ENCODE data around the gene GAL3ST1.

The GAL3ST1 gene

DNA sequence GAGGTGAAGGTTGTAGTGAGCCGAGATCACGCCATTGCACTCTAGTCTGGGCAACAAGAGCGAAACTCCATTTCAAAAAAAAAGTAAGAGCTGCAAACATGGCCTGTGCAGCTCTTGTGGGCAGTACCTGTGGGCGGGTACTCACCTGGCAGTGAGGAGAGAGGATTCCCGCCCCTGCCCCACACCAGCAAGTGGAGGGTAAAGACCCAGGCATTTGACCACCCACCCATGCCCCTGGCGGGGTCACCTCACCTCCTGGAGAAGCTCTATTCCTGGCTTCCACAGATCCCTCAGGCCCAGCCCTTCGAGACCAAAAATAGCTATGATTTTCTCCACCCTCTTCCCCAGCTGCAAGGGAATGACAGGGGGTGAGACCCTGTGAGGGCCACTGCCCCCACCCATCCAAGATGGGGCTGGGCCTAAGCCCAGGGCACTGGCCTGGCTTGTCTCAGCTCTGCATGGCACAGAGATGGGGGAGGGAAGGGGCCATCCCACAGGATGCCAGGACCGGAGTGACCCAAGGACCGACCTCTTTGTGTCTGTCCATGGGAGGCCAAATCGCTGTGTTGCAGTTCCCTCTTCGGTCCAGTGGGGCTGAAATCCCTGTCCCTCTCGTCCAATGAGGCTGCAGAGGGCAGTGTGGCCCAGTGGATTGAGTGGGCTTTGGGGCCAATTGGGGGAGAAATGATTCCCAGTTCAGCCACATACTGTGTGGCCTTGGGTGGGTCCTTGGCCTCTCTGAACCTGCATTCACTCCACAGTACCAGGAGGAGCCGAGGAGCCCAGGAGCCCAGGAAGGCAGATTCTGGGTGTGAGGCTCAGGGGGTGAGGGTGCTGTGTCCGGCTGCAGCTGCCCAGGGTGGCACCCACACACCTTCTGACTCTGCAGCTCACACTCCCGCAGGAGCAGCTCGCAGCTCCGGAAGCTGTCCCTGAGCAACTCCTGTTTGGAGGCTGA is 42.5 kb downstream of the GAL3ST1 start:
- no peak for DNase-seq (ENCODE audit: extremely low read depth, low read depth)
- TF ChIP-seq, protein P1, sequence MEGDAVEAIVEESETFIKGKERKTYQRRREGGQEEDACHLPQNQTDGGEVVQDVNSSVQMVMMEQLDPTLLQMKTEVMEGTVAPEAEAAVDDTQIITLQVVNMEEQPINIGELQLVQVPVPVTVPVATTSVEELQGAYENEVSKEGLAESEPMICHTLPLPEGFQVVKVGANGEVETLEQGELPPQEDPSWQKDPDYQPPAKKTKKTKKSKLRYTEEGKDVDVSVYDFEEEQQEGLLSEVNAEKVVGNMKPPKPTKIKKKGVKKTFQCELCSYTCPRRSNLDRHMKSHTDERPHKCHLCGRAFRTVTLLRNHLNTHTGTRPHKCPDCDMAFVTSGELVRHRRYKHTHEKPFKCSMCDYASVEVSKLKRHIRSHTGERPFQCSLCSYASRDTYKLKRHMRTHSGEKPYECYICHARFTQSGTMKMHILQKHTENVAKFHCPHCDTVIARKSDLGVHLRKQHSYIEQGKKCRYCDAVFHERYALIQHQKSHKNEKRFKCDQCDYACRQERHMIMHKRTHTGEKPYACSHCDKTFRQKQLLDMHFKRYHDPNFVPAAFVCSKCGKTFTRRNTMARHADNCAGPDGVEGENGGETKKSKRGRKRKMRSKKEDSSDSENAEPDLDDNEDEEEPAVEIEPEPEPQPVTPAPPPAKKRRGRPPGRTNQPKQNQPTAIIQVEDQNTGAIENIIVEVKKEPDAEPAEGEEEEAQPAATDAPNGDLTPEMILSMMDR (IDR thresholded peaks at IDR 0.05; ENCODE audit: low read depth, low read length), result no peak

DNA sequence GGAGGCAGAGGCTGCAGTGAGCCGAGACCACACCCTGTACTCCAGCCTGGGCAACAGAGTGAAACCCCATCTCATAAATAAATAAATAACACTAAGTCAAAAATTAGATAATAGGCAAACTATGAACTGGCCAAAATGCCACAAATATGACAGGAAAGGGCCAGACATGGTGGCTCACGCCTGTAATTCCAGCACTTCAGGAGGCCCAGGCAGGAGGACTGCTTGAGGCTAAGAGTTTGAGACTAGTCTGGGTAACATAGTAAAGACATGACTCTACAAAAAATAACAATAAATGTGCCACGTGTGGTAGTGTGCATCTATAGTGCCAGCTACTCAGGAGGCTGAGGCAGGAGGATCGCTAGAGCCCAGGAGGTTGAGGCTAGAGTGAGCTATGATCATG is 47.8 kb downstream of the GAL3ST1 start:
- DNase-seq (ENCODE audit: extremely low read depth, low read depth), result no peak
- TF ChIP-seq, protein P1 (IDR thresholded peaks at IDR 0.05; ENCODE audit: low read depth, low read length), result no peak

DNA sequence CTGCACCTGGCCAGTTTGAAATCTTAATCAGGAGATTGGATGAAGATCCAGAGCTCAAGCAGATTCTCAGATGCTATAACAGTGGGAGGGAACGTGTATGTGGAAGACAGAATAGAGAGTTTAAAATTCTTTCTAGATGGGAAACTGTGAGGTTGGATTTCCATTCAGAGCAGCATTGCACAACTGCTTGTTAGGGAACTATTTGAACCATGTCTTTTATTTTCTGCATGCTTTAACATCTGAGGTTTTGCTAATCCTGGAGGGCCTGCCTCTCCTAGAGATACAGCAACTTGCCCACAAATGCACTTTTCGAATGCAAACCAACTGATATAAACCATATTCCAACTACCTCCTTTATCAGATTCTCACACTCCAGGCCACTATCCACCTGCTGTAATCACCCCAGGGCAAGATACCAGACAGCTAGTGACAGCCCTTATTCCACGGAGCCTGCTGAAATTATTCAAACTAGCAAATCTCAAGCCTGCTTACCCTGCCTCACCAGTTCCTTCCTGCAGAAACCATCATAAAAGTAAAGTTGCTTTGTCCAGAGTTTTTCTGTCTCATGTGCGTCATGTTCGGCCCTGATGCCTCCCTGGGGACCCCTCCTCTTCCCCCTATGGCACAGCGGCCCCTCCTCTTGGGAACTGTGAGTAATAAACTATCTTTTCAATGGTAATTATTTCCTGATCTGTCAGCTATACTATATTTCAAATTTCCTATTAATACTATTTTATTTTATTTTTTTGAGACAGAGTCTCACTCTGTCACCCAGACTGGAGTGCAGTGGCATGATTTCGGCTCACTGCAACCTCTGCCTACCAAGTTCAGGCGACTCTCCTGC is 50.6 kb downstream of the GAL3ST1 start:
- no peak for DNase-seq (ENCODE audit: extremely low read depth, low read depth)
- TF ChIP-seq, protein P1 (IDR thresholded peaks at IDR 0.05; ENCODE audit: low read depth, low read length), result no peak

DNA sequence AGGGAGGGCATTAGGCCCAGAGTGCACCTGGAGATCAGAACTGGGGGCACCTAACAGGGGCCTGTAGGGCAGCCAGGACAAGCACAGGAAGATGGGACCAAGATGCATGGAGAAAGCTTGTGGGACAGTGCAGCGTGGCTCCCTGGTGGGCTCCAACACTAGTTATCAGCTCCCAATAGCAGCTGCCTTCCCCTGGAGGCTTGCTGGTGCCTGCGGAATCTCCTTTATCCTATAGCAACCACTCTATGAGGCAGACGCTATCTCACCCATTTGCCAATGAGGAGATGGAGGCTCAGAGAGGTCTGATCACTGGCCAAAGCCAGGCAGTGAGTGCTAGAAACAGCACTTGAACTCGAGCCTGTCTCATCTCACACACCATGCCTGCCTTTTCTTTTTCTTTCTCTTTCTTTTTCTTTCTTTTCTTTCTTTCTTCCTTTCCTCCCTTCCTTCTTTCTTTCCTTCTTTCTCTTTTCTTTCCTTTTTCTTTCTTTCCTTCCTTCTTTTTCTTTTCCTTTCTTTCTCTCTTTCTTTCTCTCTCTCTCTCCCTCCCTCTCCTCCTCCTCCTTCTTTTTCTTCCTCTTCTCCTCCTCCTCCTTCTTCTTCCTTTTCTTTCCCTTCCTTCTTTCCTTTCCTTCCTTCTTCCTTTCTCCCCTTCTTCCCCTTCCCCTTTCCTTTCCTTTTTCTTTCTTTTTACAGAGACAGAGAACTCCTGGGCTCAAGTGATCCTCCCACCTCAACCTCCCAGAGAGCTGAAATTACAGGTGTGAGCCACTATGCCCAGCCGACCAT is 52.9 kb downstream of the GAL3ST1 start:
- DNase-seq (ENCODE audit: extremely low read depth, low read depth), result no peak
- TF ChIP-seq, protein P1 (IDR thresholded peaks at IDR 0.05; ENCODE audit: low read depth, low read length), result no peak

DNA sequence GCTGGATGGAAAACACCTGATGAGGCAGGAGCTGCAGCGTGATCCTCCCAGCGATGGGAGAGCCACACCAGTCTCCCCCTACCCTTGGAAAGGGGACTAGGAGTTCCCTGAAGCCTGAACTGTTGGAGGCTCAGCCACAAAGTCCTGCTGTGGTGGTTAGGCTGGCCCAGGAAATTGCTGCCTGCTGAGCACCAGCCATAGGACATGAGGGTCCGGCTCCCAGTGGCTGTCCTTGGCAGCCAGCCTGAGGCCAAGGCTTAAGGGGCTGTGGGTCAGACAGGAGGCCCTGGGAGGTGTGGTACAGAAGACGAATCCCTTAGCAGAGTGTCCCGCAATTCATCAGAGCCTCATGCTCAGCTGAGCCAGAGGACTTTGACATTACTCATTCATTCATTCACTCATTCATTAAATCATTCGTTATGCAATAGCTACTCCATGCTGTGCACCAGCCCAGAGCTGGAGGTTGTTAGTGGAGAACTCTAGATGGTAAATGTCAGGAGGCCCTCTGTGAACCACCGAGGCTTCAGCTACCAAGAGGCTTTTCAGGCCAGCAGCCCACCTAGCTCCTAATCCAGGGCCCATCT is 54.5 kb downstream of the GAL3ST1 start:
- TF ChIP-seq, protein P1 (IDR thresholded peaks at IDR 0.05; ENCODE audit: low read depth, low read length), result no peak
- DNase-seq (ENCODE audit: extremely low read depth, low read depth), result no peak

DNA sequence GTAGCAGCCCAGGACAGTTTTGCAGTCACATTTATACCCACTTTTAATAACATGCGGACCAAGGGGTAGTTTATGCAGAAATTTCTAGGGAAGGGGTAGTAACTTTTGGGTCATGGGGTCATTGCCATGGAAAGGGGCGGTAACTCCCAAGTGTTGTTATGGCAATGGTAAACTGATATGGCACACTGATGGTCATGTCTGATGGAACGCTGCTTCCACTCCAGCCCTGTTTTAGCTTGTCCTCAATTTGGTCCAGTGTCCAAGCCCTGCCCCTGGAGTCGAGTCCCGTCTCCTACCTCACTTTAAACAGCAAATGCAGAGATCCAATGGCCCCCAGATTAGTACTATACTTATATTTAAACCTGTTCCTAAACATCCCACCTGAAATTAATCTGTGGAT is 57.7 kb downstream of the GAL3ST1 start:
- TF ChIP-seq, protein P1 (IDR thresholded peaks at IDR 0.05; ENCODE audit: low read depth, low read length), result no peak
- DNase-seq (ENCODE audit: extremely low read depth, low read depth), result no peak

Measured in AG09319 (cell line).